HG02571 (cell line): Measurements from ENCODE around the gene MCRIP2.
"Not testable (repeated sequence)": the region's sequence is repeated elsewhere in the genome, so short reads cannot be mapped to it uniquely, and the experiment has no call there.

Experiments used
- ATAC-seq: cut with Tn5 transposase; IDR thresholded peaks from one replicate; pipeline ENCODE4 v1.9.1; 2021; ENCODE audit warnings: mild to moderate bottlenecking, moderate library complexity; ENCODE audit not compliant: unreplicated experiment

Gene MCRIP2

DNA sequence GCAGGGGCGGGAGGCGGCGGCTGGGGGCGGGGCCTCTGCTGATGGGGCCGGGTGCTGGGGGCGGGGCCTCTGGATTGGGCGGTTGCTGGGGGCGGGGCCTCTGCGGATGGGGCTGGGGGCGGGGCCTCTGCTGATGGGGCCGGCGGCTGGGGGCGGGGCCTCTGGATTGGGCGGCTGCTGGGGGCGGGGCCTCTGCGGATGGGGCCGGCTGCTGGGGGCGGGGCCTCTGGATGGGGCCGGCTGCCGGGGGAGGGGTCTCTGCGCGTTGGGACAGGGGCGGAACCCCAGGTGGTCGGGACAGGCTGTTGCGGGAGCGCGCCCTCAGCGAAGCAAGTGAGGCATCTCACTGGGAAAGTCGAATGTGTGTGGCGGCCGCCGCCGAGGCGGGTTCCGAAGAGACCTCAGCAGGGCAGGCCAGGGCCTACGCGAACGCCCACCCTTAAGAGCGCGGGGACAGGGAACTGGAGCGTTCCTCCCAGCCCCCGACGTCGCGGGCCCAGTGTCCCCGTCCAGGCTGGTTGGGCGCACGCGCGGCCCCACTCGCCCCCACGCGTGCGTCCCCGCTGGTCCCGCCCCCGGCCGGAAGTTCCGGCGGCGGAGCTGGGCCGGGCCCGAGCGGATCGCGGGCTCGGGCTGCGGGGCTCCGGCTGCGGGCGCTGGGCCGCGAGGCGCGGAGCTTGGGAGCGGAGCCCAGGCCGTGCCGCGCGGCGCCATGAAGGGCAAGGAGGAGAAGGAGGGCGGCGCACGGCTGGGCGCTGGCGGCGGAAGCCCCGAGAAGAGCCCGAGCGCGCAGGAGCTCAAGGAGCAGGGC is 38.4 kb downstream of the MCRIP2 start, which contains the start of gene STUB1:
Gene STUB1, plus strand, starts transcription at position 597 of the 811 bp plus-strand sequence. Its CDS starts 116 bp downstream, at position 713.
- peak; percentile 31 for ATAC-seq

- no peak for ATAC-seq
These were observed 39.0 kb downstream of the MCRIP2 start for GRCh38 chr16:680625-680945.

DNA sequence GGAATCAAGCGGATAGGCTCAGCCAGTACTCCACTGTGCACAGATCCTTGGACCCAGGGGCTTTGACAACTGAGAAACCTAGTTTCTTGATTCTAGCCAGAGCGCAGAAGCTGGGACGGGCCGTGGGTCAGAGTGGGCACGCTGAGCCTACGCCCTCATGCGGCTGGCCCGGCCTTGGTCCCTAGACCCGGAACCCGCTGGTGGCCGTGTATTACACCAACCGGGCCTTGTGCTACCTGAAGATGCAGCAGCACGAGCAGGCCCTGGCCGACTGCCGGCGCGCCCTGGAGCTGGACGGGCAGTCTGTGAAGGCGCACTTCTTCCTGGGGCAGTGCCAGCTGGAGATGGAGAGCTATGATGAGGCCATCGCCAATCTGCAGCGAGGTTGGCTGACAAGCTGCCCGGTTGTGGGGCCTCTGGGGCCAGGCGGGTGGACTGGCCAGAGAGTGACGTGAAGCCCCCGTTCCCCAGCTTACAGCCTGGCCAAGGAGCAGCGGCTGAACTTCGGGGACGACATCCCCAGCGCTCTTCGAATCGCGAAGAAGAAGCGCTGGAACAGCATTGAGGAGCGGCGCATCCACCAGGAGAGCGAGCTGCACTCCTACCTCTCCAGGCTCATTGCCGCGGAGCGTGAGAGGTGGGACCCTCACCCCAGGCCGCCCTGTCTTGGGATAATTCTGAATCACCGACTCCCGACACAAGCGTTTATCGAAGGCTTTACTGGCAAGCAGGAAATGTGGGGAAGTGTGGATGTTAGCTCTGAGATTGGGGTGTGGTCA is 39.5 kb downstream of the MCRIP2 start:
- no peak for ATAC-seq

GRCh38 chr16:681746-682427 is 40.3 kb downstream of the MCRIP2 start:
- ATAC-seq, result no peak

GRCh38 chr16:682493-683395 is 41.1 kb downstream of the MCRIP2 start:
- no peak for ATAC-seq

DNA sequence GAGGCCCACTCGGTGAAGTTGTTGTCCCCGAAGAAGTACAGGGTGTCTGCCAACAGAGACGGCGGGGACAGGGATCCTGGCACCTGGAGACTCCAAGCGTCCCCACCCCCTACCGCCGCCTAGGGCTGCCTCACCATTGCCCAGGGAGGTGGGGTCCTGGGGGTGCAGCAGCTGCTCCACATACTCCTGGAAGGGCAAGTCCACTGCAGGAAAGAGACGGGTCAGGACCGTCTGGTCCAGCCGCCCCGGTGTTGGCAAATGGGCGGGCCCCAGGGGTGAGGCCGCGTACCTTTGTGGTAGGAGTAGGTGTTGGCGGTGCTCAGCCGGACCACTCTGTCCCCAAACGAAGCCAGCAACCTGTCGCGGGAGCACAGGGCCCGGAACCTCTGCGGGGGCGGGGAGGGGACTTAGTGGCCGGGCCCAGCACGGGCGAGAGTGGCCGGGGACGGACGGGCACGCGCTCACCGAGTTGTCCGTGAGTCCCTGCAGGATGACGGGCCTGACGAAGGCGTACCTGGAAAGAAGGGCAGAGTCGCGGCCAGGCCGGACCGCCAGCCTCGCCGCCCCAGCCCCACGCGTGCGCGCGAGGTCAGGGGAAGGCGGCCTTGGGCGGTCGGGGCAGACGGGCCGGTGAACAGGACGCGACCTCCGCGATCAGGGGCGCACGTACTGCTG is 41.9 kb downstream of the MCRIP2 start:
- ATAC-seq, result peak; percentile 3

- ATAC-seq, result peak; percentile 52
These were observed 42.6 kb downstream of the MCRIP2 start, which contains the start of gene JMJD8 for GRCh38 chr16:684071-684794. JMJD8 (minus strand) TSS chr16:684334; CDS start chr16:684319, 15 bp downstream.

DNA sequence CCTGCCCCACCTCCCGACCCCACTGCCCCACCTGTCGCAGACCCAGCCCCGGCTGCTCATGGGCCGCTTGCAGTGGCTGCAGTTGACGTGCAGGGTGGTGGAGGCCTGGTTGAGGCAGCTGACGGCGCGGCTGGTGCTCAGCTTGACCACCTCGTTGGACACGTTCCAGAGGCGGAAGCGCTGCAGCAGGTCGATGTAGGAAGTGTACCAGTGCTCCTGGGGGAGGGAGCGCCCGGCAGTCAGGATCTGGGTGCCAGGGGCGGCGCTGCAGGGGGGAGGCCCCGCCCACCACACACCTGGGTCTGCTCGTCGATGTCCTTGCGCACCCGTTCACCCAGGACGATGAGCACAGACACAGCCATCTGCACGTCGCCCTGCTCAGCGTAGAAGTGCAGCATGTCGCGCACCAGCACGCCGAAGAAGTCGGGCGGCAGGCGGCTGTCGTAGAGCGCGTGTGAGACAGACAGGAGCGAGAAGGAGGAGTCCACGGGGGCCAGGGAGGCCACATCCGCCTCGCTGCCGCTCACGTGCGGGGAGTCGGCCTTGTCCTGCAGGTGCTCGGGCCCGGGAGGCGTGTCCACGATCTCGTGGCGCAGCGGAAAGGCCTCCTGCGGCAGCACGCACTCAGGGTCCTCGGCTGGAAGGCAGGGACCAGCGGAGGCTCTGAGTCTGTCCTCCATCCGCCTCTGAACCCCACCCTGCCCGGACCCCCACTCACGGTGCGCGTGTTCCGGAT is 43.5 kb downstream of the MCRIP2 start:
- ATAC-seq, result no peak

- no peak for ATAC-seq
These were observed 44.3 kb downstream of the MCRIP2 start for GRCh38 chr16:685967-686366.

DNA sequence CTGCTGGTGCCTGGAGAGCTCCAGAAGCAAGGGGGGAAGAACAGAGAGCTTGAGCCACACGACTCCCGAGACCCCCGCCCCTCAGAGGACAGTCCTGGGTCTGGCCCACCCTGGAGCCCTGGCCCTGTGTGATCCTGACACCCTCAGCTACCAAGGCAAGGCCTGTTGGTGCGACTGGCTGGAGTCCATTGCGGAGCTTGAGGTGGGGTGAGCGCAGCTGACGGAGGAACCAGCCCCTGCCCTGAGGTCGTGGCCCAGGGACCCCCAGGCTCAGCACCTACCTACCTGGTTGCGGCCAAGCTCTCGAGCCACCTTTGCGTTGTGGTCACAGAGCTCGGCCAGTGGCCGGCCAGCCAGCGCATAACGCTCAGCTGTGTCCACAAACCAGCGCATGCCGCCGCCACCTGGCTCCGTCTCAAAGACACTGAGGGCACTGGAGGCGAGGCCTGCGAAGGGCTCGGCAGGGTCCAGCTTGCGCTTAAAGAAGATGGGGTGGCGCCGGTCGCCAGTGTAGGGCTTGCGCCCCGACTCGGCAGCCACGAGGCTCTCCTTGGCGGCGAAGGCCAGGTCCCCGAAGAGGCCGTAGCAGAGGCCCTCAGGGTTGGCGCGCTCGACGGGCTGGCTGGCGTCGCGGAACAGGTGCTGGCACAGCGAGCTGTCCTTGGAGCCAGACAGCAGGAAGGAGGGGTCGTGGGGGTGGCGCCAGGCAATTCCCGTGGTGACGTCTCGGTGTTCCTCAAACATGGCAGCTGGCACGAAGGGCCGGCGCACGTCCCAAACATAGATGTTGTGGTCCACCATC is 45.0 kb downstream of the MCRIP2 start:
- ATAC-seq, result no peak

DNA sequence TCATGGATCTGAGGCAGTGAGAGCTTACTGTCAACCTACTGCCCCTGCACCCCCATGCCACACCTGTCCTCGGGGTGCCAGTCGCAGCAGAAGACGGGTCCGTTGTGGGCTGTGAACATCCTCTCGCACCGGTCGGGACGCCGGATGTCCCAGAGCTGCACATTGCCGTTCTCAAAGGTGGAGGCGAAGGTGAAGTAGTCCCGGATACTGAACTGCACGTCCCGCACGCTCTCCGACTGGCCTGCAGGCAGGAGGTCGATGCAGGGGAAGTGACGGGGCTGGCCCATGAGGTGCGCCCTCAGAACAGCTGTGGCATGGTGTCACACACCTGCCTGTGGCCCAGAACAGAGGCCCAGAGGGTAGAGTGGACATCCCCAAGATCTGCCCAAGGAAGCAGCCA is 45.9 kb downstream of the MCRIP2 start:
- ATAC-seq, result no peak

- no peak for ATAC-seq
These were observed 47.7 kb downstream of the MCRIP2 start for GRCh38 chr16:689175-689897.

GRCh38 chr16:691242-691641 is 49.6 kb downstream of the MCRIP2 start:
- not testable (repeated sequence) for ATAC-seq

DNA sequence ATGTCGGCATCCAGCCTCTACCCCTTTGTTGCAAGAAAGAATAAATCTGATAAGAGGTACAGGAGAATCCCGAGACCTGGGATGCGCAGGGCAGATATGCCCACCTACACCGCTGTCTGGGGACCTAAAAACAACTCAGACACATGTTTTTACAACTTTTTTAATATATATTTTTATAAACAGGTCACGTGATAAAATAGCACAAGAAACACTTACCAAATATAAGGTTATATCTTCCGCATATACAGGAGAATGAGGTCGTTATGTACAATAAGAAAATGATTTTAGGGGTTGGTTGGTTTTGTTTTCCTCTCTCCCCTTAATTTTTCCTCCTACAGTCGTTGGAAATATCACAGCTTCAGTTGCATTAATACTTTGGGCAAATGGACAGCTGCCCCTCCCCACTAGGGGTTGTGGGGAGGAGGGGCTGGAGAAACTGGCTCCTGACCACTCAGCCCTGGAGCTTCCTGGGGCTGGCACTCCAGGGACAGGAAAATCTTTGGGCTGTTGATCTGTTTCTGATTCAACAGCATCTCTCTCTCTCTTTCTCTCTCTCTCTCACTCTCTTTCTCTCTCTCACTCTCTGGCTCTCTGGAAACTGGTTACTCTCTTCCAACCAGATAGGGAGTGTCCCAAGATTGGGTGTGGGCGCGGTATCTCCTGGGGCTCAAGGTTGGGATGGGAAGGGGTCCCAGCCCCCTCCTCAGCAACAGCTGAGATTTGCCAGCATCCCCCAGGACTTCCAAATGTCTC is 50.9 kb downstream of the MCRIP2 start:
- no peak for ATAC-seq

GRCh38 chr16:693364-693763 is 51.7 kb downstream of the MCRIP2 start:
- ATAC-seq, result no peak

GRCh38 chr16:693766-694165 is 52.1 kb downstream of the MCRIP2 start:
- ATAC-seq, result no peak
